Measurements from ENCODE around the gene ONECUT2.

- no peak for TF ChIP-seq JUND (IDR thresholded peaks at IDR 0.05)
- TF ChIP-seq CTCF (IDR thresholded peaks at IDR 0.05 in 2 of 3, conservative IDR thresholded peaks at IDR 0.05 in 1 of 3; ENCODE audit: borderline replicate concordance in 1 of 3, insufficient read depth in 1 of 3, low read depth in 2 of 3, low read length in 2 of 3): no peak
- no peak for TF ChIP-seq POLR2AphosphoS5 (IDR thresholded peaks at IDR 0.05; ENCODE audit: low read depth, low read length)
- no peak for TF ChIP-seq EGR1 (IDR thresholded peaks at IDR 0.05; ENCODE audit: low read depth)
- TF ChIP-seq POLR2A (IDR thresholded peaks at IDR 0.05; ENCODE audit: borderline replicate concordance, extremely low read depth, insufficient read depth, insufficient read length): no peak
- TF ChIP-seq EZH2 (IDR thresholded peaks at IDR 0.05): no peak
- no peak for TF ChIP-seq ATF3 (IDR thresholded peaks at IDR 0.05)
- TF ChIP-seq EZH2phosphoT487 (IDR thresholded peaks at IDR 0.05; ENCODE audit: borderline replicate concordance): no peak
- no peak for TF ChIP-seq MAX (IDR thresholded peaks at IDR 0.05)
- TF ChIP-seq ZNF274 (IDR thresholded peaks at IDR 0.05; ENCODE audit: low read depth, low read length): no peak
- no peak for TF ChIP-seq RAD21 (IDR thresholded peaks at IDR 0.05; ENCODE audit: low read depth)
- TF ChIP-seq CEBPB (IDR thresholded peaks at IDR 0.05; ENCODE audit: low read depth): no peak
- no peak for TF ChIP-seq SP1 (IDR thresholded peaks at IDR 0.05; ENCODE audit: low read depth)
- no peak for TF ChIP-seq CBX3 (IDR thresholded peaks at IDR 0.05; ENCODE audit: low read depth)
These were observed 98.1 kb downstream of the ONECUT2 start for GRCh38 chr18:57533006-57533867.

All from HCT116 (cell line).